A549 (cell line): ENCODE results near the gene AIPL1. TPM values are rescaled to one million over a fixed set of nuclear protein-coding genes. Genes with fewer than 3 reads are reported as not detected.

Experiments used
- ATAC-seq, 2 experiments: fragments of 200-7000 bp in 1 of 2; fragments of >200 bp in 1 of 2; cut with Nextera tagmentation in 1 of 2; cut with Tn5 transposase in 1 of 2; 3 replicates each; pipeline versions ENCODE4 v1.8.0 to v1.9.1; 2018 to 2020; ENCODE audit warnings: mild to moderate bottlenecking in 1 of 2, moderate library complexity in 1 of 2
- CTCF ChIA-PET: fragments of 300-600 bp; sonication (Branson Sonifier 250); formaldehyde crosslinking; extraction: SDS; loops from one replicate; lab custom pipeline; 2021; ENCODE audit warnings: antibody characterized with exemption, inconsistent platforms; lab: Yijun Ruan, JAX
- POLR2A ChIA-PET: fragments of 350-600 bp; formaldehyde crosslinking; extraction: SDS; loops from one replicate; lab custom pipeline; 2021; ENCODE audit warnings: antibody characterized with exemption, inconsistent platforms; lab: Yijun Ruan, JAX
- DNase-seq, 2 experiments: peaks; one replicate each; pipeline versions ENCODE4 v3.0.0 to v3.0.0-alpha.2; 2011 to 2016; ENCODE audit warnings: low read depth in 1 of 2, low spot score in 1 of 2
- FAIRE-seq: peaks from 2 replicates; lab custom pipeline; 2011; peaks lifted over from hg19 to GRCh38; lab: Jason Lieb, UNC
- H3K27ac ChIP-seq, 2 experiments: fragments of >200 bp; sonication (Bioruptor Twin); formaldehyde crosslinking; 3 replicates each; pipeline ENCODE4 v1.5.1; 2016 to 2017
- H3K4me1 ChIP-seq: fragments of >200 bp; sonication (Bioruptor Twin); formaldehyde crosslinking; 3 replicates; pipeline ENCODE4 v1.6.1; 2016
- H3K4me2 ChIP-seq: fragments of >200 bp; sonication (Bioruptor Twin); formaldehyde crosslinking; 3 replicates; pipeline ENCODE4 v1.6.1; 2016
- H3K4me3 ChIP-seq: fragments of >200 bp; sonication (Bioruptor Twin); formaldehyde crosslinking; 3 replicates; pipeline ENCODE4 v1.5.1; 2016
- H3K9me3 ChIP-seq: fragments of >200 bp; sonication (Bioruptor Twin); formaldehyde crosslinking; 3 replicates; pipeline ENCODE4 v1.6.1; 2016
- CBX8 ChIP-seq: fragments of 200-600 bp; sonication (generic); IDR thresholded peaks from 2 replicates; pipeline ENCODE4 v1.6.1; 2016
- E2F6 ChIP-seq: IDR thresholded peaks from 2 replicates; pipeline ENCODE4 v1.6.1; 2012; ENCODE audit warnings: low read depth, borderline replicate concordance
- EP300 ChIP-seq, 2 experiments: fragments of >200 bp; sonication (Bioruptor Twin); formaldehyde crosslinking; IDR thresholded peaks; 2 replicates in 1 of 2; 3 replicates in 1 of 2; pipeline ENCODE4 v1.6.1; 2016 to 2017
- FOSL2 ChIP-seq, 2 experiments: fragments of 450-650 bp in 1 of 2; fragments of >200 bp in 1 of 2; sonication (Bioruptor Twin) in 1 of 2; formaldehyde crosslinking; IDR thresholded peaks; 2 replicates each; pipeline versions ENCODE4 v1.5.0 to v1.6.1; 2016 to 2020; ENCODE audit warnings: mild to moderate bottlenecking in 1 of 2, moderate library complexity in 1 of 2
- FOXS1 ChIP-seq: fragments of 250-450 bp; sonication (Bioruptor Pico); IDR thresholded peaks from 2 replicates; pipeline ENCODE4 v1.5.0; 2020; ENCODE audit warnings: mild to moderate bottlenecking, moderate library complexity
- HDAC2 ChIP-seq: fragments of 200-600 bp; sonication (generic); IDR thresholded peaks from 2 replicates; pipeline ENCODE4 v1.6.1; 2016
- HOXB5 ChIP-seq: fragments of 250-450 bp; sonication (Bioruptor Pico); IDR thresholded peaks from 2 replicates; pipeline ENCODE4 v1.5.0; 2020; ENCODE audit warnings: mild to moderate bottlenecking, moderate library complexity
- JUN ChIP-seq, 2 experiments: fragments of >200 bp; sonication (Bioruptor Twin); formaldehyde crosslinking; IDR thresholded peaks; 2 replicates in 1 of 2; 3 replicates in 1 of 2; pipeline ENCODE4 v1.6.1; 2016 to 2017
- KDM1A ChIP-seq: fragments of 200-600 bp; sonication (generic); IDR thresholded peaks from 2 replicates; pipeline ENCODE4 v1.6.1; 2016; ENCODE audit warnings: low read depth, mild to moderate bottlenecking
- KDM5A ChIP-seq: fragments of 200-600 bp; sonication (generic); IDR thresholded peaks from 2 replicates; pipeline ENCODE4 v1.6.1; 2016; ENCODE audit warnings: antibody characterized with exemption, mild to moderate bottlenecking
- MAX ChIP-seq: IDR thresholded peaks from 2 replicates; pipeline ENCODE4 v1.6.1; 2012
- MAZ ChIP-seq: fragments of 150-350 bp; IDR thresholded peaks from 2 replicates; pipeline ENCODE4 v1.6.1; 2014; ENCODE audit warnings: antibody characterized with exemption, low read depth, low read length, borderline replicate concordance
- MYC ChIP-seq: IDR thresholded peaks from 2 replicates; pipeline ENCODE4 v1.6.1; 2012; ENCODE audit warnings: mild to moderate bottlenecking, inconsistent platforms, low read length, improper control_type of control experiment, borderline replicate concordance
- PBX3 ChIP-seq: IDR thresholded peaks from 2 replicates; pipeline ENCODE4 v1.6.1; 2012
- PHF8 ChIP-seq: fragments of 200-600 bp; sonication (generic); IDR thresholded peaks from 2 replicates; pipeline ENCODE4 v1.6.1; 2016; ENCODE audit warnings: low read depth, mild to moderate bottlenecking, antibody characterized with exemption, moderate library complexity, borderline replicate concordance
- POLR2A ChIP-seq: IDR thresholded peaks from 2 replicates; pipeline ENCODE4 v1.6.1; 2012; ENCODE audit warnings: mild to moderate bottlenecking, low read length
- POLR2AphosphoS2 ChIP-seq: conservative IDR thresholded peaks from 2 replicates; pipeline ENCODE4 v1.6.1; 2012; ENCODE audit warnings: low read length, improper control_type of control experiment, inconsistent platforms
- RNF2 ChIP-seq: fragments of 200-600 bp; sonication (generic); IDR thresholded peaks from 2 replicates; pipeline ENCODE4 v1.6.1; 2016; ENCODE audit warnings: low read depth, mild to moderate bottlenecking, antibody characterized with exemption, moderate library complexity, borderline replicate concordance
- SREBF2 ChIP-seq: fragments of 450-650 bp; IDR thresholded peaks from 2 replicates; pipeline ENCODE4 v1.6.1; 2014; ENCODE audit warnings: mild to moderate bottlenecking, moderate library complexity
- TP53 ChIP-seq: fragments of 250-450 bp; sonication (Bioruptor Pico); IDR thresholded peaks from 2 replicates; pipeline ENCODE4 v1.5.0; 2021; ENCODE audit warnings: mild to moderate bottlenecking, moderate library complexity
- WGBS: methylation state at CpG from one replicate; pipeline ENCODE4 v1.1.6; 2017; ENCODE audit errors: missing lambda C conversion rate; 5-methylcytosine and 5-hydroxymethylcytosine counted together
- polyA plus RNA-seq, 4 experiments: library from polyadenylated mRNA; depleted of rRNA in 3 of 4; stranded (reverse); fragments of >200 nt; fragmentation: RNase III in 1 of 4; extraction: RNeasy Plus Mini Kit Qiagen cat#74134 plus additional on column Dnase treatment in 1 of 4; gene quantifications; 2 replicates in 3 of 4; 3 replicates in 1 of 4; pipeline ENCODE4 v1.2.3, GENCODE V29; 2011 to 2017

The AIPL1 gene
- polyA plus RNA-seq, 2 of the 4 experiments (the other 2 are of a cell fraction) = not detected

GRCh38 chr17:6443692-6444570, 9.0 kb upstream of the AIPL1 start, which contains the start of gene PIMREG:
Gene PIMREG (plus strand): TSS chr17:6444455. CDS start chr17:6445111, 656 bp downstream.
- peak; percentile 97 for ATAC-seq
- WGBS = 1% methylated on average over 28 of the region's 62 CpGs
- FAIRE-seq = peak; percentile 63
- POLR2A ChIA-PET = interaction anchor here (0.6 to 0.8 kb wide), 4 partner anchors 8 to 958 kb away, joined by 3 to 6 read pairs (median 3); partner anchors contain the start of genes DERL2 and MIS12
- TF ChIP-seq MAZ (0 out of 2 replicates have a peak, but pooled peaks have one; percentile 33), HOXB5 (CRISPR knock-in tag) (peak; percentile 48; the same call in 1 of the 2 replicates), PBX3 (peak; percentile 19; the same call in 1 of the 2 replicates), HDAC2 (no peak; the same call in 1 of the 2 replicates), POLR2A (peak; percentile 70), EP300 (IDR thresholded peaks at IDR 0.05) (no peak; a peak in 1 of 5 replicates), FOSL2 (IDR thresholded peaks at IDR 0.05) (no peak), FOSL2 (CRISPR knock-in tag; IDR thresholded peaks at IDR 0.05) (no peak), E2F6 (peak; percentile 97), JUN (IDR thresholded peaks at IDR 0.05) (peak; percentile 71 to 83; a peak in 3 of 5 replicates), KDM1A (no peak), SREBF2 (no peak), PHF8 (peak; percentile 89), MYC (peak; percentile 91), MAX (peak; percentile 99), KDM5A (peak; percentile 75), POLR2AphosphoS2 (no peak), RNF2 (no peak; the same call in 1 of the 2 replicates), TP53 (peak; percentile 91), CBX8 (no peak)
- TF ChIP-seq, all 56 proteins: peak for 11
- CTCF ChIA-PET = interaction anchor here (0.7 to 1.2 kb wide), 2 partner anchors 24 to 29 kb away, joined by 3 to 4 read pairs; no protein-coding TSS in a partner anchor
- Histone ChIP-seq H3K9me3 (no peaks in the 10 kb centered on the region), H3K4me2 (peak within 1 kb of the TSS; percentile 90), H3K4me1 (peaks cover 5% of the 10 kb centered on the region; the same call in 1 of the 3 replicates), H3K27ac (peak within 1 kb of the TSS; percentile 84 to 92), H3K4me3 (peak within 1 kb of the TSS; percentile 77)
- peak; percentile 96 to 100 for DNase-seq

- Histone ChIP-seq H3K4me3 (no peak overlapping the region), H3K4me1 (peaks cover 5% of the 10 kb centered on the region; the same call in 1 of the 3 replicates), H3K27ac (no peak overlapping the region; a peak in 1 of 6 replicates), H3K9me3 (no peaks in the 10 kb centered on the region), H3K4me2 (peak overlapping the region; percentile 90)
- TF ChIP-seq FOXS1 (CRISPR knock-in tag) (no peak), HDAC2 (peak; percentile 78), E2F6 (no peak)
- 59% methylated on average over 6 of the region's 6 CpGs for WGBS
- ChIA-PET POLR2A (no interaction called here), CTCF (interaction anchor here (1.5 to 2.1 kb wide), 2 partner anchors 850 to 855 kb away, joined by 4 to 9 read pairs; no protein-coding TSS in a partner anchor)
- no peak for FAIRE-seq
- no peak for DNase-seq
- no peak for ATAC-seq
Observed at GRCh38 chr17:6442775-6443174, 7.9 kb upstream of the AIPL1 start.
